RWPE1 (cell line): ENCODE measurements around the gene S100P.

Source experiments
- CTCF ChIA-PET: fragments of 350-600 bp; sonication (Branson Sonifier 250); formaldehyde crosslinking; extraction: SDS; loops from one replicate; lab custom pipeline; 2021; lab: Yijun Ruan, JAX
- POLR2A ChIA-PET: fragments of 400-600 bp; formaldehyde crosslinking; extraction: SDS; loops from one replicate; lab custom pipeline; 2020; ENCODE audit warnings: antibody characterized with exemption; ENCODE audit not compliant: low non-redundant PET; lab: Yijun Ruan, JAX
- DNase-seq: peaks from one replicate; pipeline ENCODE4 v3.0.0; 2012; ENCODE audit warnings: low spot score
- H3K27ac ChIP-seq: fragments of 450-650 bp; 2 replicates; pipeline ENCODE4 v1.5.1; 2017
- TF ChIP-seq, protein P1 (sequence below): fragments of 450-650 bp; conservative IDR thresholded peaks from 2 replicates; pipeline ENCODE4 v1.5.1; 2017; ENCODE audit warnings: low read depth, mild to moderate bottlenecking

S100P gene

DNA sequence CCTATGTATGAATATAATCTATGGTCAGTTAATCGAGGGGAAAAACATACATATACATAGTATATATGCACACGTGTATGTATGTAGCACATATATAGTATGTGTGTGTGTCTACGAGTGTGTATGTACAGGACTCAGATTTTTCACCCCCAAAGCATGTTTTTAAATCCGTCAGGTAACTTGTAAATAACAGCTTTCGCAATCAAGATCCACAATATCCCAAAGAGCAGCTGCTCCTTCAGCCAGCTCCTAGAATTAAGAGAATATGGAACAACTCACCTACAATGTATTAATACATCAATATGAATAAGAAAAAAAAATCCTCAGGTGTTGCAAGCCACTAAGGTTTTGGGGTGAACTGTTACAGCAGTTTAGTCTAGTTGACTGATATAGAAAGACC, 12.5 kb downstream of the S100P start:
- H3K27ac ChIP-seq = no peak overlapping the region
- TF ChIP-seq, protein P1, sequence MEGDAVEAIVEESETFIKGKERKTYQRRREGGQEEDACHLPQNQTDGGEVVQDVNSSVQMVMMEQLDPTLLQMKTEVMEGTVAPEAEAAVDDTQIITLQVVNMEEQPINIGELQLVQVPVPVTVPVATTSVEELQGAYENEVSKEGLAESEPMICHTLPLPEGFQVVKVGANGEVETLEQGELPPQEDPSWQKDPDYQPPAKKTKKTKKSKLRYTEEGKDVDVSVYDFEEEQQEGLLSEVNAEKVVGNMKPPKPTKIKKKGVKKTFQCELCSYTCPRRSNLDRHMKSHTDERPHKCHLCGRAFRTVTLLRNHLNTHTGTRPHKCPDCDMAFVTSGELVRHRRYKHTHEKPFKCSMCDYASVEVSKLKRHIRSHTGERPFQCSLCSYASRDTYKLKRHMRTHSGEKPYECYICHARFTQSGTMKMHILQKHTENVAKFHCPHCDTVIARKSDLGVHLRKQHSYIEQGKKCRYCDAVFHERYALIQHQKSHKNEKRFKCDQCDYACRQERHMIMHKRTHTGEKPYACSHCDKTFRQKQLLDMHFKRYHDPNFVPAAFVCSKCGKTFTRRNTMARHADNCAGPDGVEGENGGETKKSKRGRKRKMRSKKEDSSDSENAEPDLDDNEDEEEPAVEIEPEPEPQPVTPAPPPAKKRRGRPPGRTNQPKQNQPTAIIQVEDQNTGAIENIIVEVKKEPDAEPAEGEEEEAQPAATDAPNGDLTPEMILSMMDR = no peak
- ChIA-PET POLR2A (no interaction called here), CTCF (no interaction called here)
- no peak for DNase-seq

DNA sequence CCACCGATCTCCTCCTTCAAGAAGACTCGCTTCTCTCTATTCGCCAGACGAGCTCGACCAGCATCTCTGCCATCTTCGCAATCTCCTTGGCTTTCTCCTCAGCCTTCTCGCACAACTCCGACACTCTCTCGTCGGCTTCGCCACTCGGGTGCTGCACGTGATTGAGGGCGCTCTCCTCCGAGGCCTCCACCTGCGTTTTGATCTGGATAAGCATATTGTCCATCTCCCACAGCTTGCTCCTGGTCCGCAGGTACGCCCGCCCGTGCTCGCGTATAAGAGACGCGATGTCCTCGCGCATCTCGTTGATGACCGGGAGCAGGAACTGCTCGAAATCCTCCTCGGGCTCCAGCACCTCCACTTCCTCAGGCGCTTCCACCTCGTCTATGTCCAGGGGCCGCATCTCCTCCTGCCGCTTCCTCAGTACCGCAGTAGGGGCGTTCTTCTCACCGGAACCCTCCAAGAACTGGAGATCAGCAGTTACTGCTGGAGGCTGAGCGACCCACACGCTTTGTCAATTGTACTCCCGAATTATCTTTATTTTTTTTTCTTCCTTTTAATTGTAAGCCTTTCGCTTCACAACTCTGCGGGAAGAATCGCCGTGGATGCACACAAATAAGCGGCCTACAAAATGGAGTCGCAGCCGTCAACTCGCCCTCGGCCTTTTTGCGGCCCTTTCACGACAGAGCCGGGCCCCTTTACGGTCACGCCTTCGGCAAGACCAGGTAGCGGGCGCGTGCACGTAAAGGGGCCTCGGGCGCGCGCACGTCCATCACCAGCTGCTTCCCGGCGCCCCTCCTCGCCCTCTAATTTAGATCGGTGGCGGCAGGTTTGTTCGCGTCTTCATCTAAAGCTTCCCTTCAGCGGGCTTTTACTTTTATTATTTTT, 15.8 kb downstream of the S100P start, which contains the start of gene MRFAP1L1:
TSS of gene MRFAP1L1 (minus strand) at position 636 of the 885 bp plus-strand sequence. CDS start at position 400, 236 bp downstream.
- peak within 1 kb of the TSS; percentile 85 for H3K27ac ChIP-seq
- CTCF ChIA-PET = interaction anchor here (0.7 kb wide), 2 partner anchors 12 to 1491 kb away, joined by 4 read pairs; no protein-coding TSS in a partner anchor
- POLR2A ChIA-PET = no interaction called here
- TF ChIP-seq, protein P1 = no peak
- DNase-seq = peak; percentile 95

DNA sequence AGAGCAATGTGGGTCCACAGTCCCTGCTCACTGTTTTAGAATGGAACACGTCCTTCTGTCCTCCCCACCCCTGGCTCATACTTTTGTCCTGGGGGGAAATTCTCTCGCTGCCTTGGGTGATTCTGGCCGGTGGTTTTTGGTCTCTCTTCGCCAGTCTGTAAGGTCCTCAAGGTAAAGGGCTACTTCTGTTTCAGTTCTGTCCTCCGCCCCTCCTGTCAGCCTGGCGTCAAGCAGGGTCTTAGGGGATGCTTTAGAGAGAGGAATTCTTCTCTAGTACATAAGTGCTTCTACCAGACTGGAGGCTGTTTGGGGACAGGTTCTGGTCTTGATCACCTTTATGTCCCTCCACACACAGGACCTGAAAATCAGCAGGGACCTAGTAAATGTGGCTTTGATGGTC, 16.6 kb downstream of the S100P start:
- H3K27ac ChIP-seq = peak overlapping the region; percentile 85
- no peak for DNase-seq
- ChIA-PET POLR2A (no interaction called here), CTCF (no interaction called here)
- TF ChIP-seq, protein P1 = no peak

DNA sequence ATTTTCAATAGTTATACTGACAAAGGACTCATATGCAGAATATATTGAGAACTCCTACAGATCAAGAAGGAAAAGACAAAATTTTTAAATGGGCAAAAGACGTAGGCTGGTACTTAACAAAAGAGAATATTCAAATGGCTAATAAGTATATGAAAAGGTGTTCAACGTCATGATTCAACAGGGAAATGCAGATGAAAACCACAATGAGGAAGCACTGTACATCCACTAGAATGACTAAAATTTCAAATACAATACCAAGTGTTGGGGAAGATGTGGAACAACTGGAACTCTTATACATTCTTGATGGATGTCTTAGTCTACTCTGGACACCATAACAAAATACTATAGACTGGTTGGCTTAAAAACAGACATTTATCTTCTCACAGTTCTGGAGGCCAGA, 17.3 kb downstream of the S100P start:
- no peak overlapping the region for H3K27ac ChIP-seq
- DNase-seq = no peak
- ChIA-PET POLR2A (no interaction called here), CTCF (interaction anchor here (0.8 kb wide), 1 partner anchor 175 kb away, joined by 3 read pairs; no protein-coding TSS in a partner anchor)
- TF ChIP-seq, protein P1 = no peak

DNA sequence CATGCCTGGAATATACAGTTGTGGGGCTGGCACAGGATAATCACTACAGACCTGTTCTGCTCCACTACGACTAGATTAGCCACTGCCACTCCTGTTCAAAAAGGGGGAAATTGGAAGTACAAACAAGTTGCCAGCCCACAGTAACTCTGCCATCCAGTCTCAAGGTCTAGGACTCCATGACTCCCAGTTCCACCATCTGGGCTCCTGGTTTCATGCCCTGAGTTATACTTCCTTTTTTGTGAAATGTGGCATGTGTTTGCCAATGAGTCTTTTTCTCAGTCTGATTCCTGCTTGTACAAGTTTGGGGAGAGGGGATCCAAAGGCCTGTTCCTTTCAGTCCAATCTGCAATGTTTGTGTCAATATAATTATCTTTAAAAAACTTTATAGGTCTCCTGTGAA, 21.3 kb downstream of the S100P start:
- H3K27ac ChIP-seq = no peak overlapping the region
- TF ChIP-seq, protein P1 = no peak
- DNase-seq = no peak
- CTCF ChIA-PET = interaction anchor here (0.7 kb wide), 1 partner anchor 196 kb away, joined by 4 read pairs; no protein-coding TSS in a partner anchor
- POLR2A ChIA-PET = no interaction called here

DNA sequence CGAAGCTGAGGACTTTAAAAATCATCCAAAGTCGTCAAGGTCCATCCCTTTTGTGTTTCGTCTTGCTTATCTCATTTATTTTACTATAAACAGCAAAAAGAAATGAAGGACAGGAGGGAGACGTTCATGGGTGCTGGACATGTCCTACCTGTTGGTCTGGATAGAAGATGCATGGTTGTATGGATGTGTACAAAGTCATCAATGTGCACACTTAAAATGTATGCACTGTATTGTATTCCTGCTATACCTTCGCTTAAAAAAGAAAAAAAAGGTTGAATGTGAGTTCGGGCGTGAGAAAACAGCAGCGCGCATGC, 22.0 kb downstream of the S100P start:
- peak overlapping the region; percentile 90 for H3K27ac ChIP-seq
- POLR2A ChIA-PET = no interaction called here
- DNase-seq = no peak
- CTCF ChIA-PET = interaction anchor here (0.6 to 1.1 kb wide), 3 partner anchors 15 to 238 kb away, joined by 3 to 4 read pairs (median 3); no protein-coding TSS in a partner anchor
- TF ChIP-seq, protein P1 = no peak
